Measurements from ENCODE around the gene MYZAP. TPM values are rescaled to one million over a fixed set of nuclear protein-coding genes. Genes with fewer than 3 reads are reported as not detected.

The MYZAP gene
- polyA plus RNA-seq, 1 donor from 2014 or later: not detected

DNA sequence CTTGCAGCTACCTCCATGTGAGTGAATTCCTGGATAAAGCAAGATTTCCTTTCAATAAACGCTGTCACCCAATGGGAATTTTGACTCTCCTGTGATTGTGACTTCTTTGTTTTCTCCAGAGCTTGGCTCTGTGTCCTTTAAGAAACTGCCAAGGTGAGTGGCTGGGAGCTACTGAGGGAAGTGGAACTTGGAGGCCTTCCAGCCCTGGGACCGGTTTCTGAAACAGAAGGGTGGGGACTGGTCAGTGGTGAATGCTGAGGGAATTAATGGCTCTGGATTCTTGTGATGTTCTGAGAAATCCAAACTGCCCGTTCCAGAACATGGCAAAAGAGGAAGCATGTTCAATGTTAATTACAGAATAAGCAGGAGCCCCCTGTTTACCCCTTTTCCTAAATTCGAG is 41.1 kb upstream of the MYZAP start:
- H3K79me2 ChIP-seq (replicated peaks; ENCODE audit: insufficient read depth, low read length): no peaks in the 10 kb centered on the region
- H3K27me3 ChIP-seq (ENCODE audit: insufficient read depth, low read depth, low read length): no peaks in the 10 kb centered on the region
- TF ChIP-seq EP300 (conservative IDR thresholded peaks at IDR 0.05; ENCODE audit: poor library complexity, severe bottlenecking): no peak
- TF ChIP-seq RAD21 (conservative IDR thresholded peaks at IDR 0.05): no peak
- no peak for TF ChIP-seq MXI1 (conservative IDR thresholded peaks at IDR 0.05; ENCODE audit: poor library complexity, severe bottlenecking)
- no peak for TF ChIP-seq TAF1 (IDR thresholded peaks at IDR 0.05; ENCODE audit: low read depth)
- no peak for TF ChIP-seq POLR2AphosphoS5 (IDR thresholded peaks at IDR 0.05)
- H3K27ac ChIP-seq (ENCODE audit: low read length): no peak overlapping the region
- no peaks in the 10 kb centered on the region for H3K9me3 ChIP-seq (ENCODE audit: low read length)
- no peak overlapping the region for H3K9ac ChIP-seq (ENCODE audit: low read length)
- H3K36me3 ChIP-seq (ENCODE audit: insufficient read depth, low read length): no peaks in the 10 kb centered on the region
- H3K9me2 ChIP-seq (ENCODE audit: insufficient read depth, low read length): no peaks in the 10 kb centered on the region
- H3K4me3 ChIP-seq (ENCODE audit: low read length): no peak overlapping the region
- H3F3A ChIP-seq (ENCODE audit: insufficient read depth, low read length, poor library complexity, severe bottlenecking): no peaks in the 10 kb centered on the region
- H2AFZ ChIP-seq (ENCODE audit: low read depth, low read length): no peak overlapping the region
- H4K20me1 ChIP-seq (ENCODE audit: insufficient read depth): no peaks in the 10 kb centered on the region
- no peak overlapping the region for H3K4me2 ChIP-seq (ENCODE audit: low read length)

DNA sequence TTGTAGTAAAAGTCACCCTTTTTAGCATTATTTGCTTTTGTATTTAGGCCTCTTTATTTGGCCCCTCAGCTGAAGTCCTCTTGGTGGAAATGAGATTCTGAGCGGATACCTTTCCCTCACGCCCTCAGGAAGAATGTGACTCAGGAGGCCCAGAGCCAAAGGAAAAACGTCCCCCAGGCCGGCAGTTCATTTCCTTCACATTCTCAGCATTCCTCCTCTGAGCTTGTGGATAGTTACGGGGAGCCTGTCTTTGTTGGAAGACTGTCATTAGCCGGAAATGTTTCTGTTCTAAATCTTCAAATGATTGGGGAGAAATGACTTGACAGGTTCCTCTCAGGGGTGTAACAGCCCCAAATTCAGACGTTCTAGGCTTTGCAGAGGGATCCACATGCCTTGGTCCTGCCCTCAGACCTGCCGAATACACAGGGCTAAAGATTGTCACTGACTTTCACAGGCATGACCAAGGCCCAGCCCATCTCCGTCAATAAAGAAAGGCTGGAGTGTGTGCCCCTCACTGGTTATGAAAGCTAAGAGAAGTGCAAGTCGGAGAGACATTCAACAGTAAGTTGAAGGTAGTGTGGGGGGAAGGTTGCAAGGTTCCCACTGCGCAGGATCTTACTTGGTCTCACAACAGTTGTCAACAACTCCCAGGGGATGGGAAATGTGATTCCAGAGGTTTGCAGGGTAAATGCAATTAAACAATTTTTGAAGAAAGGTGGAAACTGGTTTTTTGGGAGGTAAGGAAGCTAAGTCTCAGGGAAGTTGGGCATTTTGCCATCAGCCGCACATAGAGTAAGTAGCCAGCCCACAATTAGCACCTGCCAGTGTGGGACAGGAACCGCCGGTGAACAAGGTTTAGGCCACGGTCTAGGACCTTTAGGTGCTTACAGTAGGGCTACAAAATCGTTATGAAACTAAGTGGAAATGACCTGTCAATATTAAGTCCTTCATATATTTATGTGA is 39.7 kb upstream of the MYZAP start:
- Histone ChIP-seq H2AFZ (ENCODE audit: low read depth, low read length) (no peak overlapping the region), H3K9ac (ENCODE audit: low read length) (no peak overlapping the region), H3K27ac (ENCODE audit: low read length) (no peak overlapping the region)

DNA sequence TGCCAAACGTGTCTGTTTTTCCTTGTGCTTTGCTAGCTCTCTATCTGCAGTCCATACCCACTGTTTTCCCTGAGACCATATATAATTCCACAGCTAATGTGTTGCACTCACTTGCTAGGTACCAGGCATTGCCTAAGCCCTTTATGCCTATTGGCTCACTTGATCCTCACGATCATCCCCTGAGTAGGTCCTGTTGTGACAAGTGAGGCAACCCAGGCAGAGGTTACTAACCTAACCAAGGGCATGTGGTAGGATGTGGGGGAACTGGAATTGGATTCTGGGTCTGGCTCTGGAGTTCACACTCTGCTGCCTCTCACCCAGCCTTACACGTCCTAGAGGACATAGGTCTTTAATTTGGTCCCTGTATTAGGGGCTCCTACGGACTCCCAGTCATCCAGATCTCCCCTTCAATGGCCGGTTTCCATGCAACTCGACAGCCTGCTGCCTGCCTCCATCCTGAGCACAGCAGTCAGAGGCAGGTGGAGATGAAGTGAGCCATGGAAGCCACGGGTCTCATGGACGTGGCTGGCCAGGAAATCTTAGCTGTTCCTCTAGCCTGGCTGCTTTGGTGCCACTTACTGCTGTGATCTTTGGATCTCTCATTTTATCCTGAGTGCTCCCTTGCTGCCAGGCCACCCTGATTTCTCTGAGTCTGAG is 38.9 kb upstream of the MYZAP start:
- TF ChIP-seq RAD21 (conservative IDR thresholded peaks at IDR 0.05) (no peak), SMC3 (conservative IDR thresholded peaks at IDR 0.05; ENCODE audit: poor library complexity) (no peak), POLR2AphosphoS5 (IDR thresholded peaks at IDR 0.05) (no peak), TAF1 (IDR thresholded peaks at IDR 0.05; ENCODE audit: low read depth) (no peak), EP300 (conservative IDR thresholded peaks at IDR 0.05; ENCODE audit: poor library complexity, severe bottlenecking) (no peak), MXI1 (conservative IDR thresholded peaks at IDR 0.05; ENCODE audit: poor library complexity, severe bottlenecking) (no peak), EZH2 (IDR thresholded peaks at IDR 0.05; ENCODE audit: borderline replicate concordance, insufficient read depth, low read length, poor library complexity, severe bottlenecking) (no peak)
- TF ChIP-seq, protein P1, sequence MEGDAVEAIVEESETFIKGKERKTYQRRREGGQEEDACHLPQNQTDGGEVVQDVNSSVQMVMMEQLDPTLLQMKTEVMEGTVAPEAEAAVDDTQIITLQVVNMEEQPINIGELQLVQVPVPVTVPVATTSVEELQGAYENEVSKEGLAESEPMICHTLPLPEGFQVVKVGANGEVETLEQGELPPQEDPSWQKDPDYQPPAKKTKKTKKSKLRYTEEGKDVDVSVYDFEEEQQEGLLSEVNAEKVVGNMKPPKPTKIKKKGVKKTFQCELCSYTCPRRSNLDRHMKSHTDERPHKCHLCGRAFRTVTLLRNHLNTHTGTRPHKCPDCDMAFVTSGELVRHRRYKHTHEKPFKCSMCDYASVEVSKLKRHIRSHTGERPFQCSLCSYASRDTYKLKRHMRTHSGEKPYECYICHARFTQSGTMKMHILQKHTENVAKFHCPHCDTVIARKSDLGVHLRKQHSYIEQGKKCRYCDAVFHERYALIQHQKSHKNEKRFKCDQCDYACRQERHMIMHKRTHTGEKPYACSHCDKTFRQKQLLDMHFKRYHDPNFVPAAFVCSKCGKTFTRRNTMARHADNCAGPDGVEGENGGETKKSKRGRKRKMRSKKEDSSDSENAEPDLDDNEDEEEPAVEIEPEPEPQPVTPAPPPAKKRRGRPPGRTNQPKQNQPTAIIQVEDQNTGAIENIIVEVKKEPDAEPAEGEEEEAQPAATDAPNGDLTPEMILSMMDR (IDR thresholded peaks at IDR 0.05; ENCODE audit: poor library complexity, severe bottlenecking): no peak
- TF ChIP-seq, protein P2, sequence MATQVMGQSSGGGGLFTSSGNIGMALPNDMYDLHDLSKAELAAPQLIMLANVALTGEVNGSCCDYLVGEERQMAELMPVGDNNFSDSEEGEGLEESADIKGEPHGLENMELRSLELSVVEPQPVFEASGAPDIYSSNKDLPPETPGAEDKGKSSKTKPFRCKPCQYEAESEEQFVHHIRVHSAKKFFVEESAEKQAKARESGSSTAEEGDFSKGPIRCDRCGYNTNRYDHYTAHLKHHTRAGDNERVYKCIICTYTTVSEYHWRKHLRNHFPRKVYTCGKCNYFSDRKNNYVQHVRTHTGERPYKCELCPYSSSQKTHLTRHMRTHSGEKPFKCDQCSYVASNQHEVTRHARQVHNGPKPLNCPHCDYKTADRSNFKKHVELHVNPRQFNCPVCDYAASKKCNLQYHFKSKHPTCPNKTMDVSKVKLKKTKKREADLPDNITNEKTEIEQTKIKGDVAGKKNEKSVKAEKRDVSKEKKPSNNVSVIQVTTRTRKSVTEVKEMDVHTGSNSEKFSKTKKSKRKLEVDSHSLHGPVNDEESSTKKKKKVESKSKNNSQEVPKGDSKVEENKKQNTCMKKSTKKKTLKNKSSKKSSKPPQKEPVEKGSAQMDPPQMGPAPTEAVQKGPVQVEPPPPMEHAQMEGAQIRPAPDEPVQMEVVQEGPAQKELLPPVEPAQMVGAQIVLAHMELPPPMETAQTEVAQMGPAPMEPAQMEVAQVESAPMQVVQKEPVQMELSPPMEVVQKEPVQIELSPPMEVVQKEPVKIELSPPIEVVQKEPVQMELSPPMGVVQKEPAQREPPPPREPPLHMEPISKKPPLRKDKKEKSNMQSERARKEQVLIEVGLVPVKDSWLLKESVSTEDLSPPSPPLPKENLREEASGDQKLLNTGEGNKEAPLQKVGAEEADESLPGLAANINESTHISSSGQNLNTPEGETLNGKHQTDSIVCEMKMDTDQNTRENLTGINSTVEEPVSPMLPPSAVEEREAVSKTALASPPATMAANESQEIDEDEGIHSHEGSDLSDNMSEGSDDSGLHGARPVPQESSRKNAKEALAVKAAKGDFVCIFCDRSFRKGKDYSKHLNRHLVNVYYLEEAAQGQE (IDR thresholded peaks at IDR 0.05; ENCODE audit: borderline replicate concordance): no peak
- Histone ChIP-seq H3F3A (ENCODE audit: insufficient read depth, low read length, poor library complexity, severe bottlenecking) (no peaks in the 10 kb centered on the region), H3K4me3 (ENCODE audit: low read length) (no peak overlapping the region), H3K9me3 (ENCODE audit: low read length) (no peaks in the 10 kb centered on the region), H3K79me2 (replicated peaks; ENCODE audit: insufficient read depth, low read length) (no peaks in the 10 kb centered on the region), H3K9ac (ENCODE audit: low read length) (no peak overlapping the region), H4K20me1 (ENCODE audit: insufficient read depth) (no peaks in the 10 kb centered on the region), H3K9me2 (ENCODE audit: insufficient read depth, low read length) (no peaks in the 10 kb centered on the region), H3K27me3 (ENCODE audit: insufficient read depth, low read depth, low read length) (no peaks in the 10 kb centered on the region), H3K27ac (ENCODE audit: low read length) (no peak overlapping the region), H2AFZ (ENCODE audit: low read depth, low read length) (no peak overlapping the region), H3K4me2 (ENCODE audit: low read length) (no peak overlapping the region), H3K36me3 (ENCODE audit: insufficient read depth, low read length) (no peaks in the 10 kb centered on the region)

More for the DNA sequence above, 39.7 kb upstream of the MYZAP start:
- Histone ChIP-seq H3K79me2 (replicated peaks; ENCODE audit: insufficient read depth, low read length) (no peaks in the 10 kb centered on the region), H3K36me3 (ENCODE audit: insufficient read depth, low read length) (no peaks in the 10 kb centered on the region), H3F3A (ENCODE audit: insufficient read depth, low read length, poor library complexity, severe bottlenecking) (no peaks in the 10 kb centered on the region), H3K9me3 (ENCODE audit: low read length) (no peaks in the 10 kb centered on the region), H4K20me1 (ENCODE audit: insufficient read depth) (no peaks in the 10 kb centered on the region), H3K9me2 (ENCODE audit: insufficient read depth, low read length) (no peaks in the 10 kb centered on the region), H3K4me3 (ENCODE audit: low read length) (no peak overlapping the region), H3K4me2 (ENCODE audit: low read length) (no peak overlapping the region), H3K27me3 (ENCODE audit: insufficient read depth, low read depth, low read length) (no peaks in the 10 kb centered on the region)
- no peak for TF ChIP-seq EZH2 (IDR thresholded peaks at IDR 0.05; ENCODE audit: borderline replicate concordance, insufficient read depth, low read length, poor library complexity, severe bottlenecking)
